A549 (cell line): ENCODE measurements around the gene TTN.

ENCODE experiments used
- CHD2 ChIP-seq: fragments of 150-350 bp; IDR thresholded peaks from 2 replicates; pipeline ENCODE4 v1.6.1; 2014; ENCODE audit warnings: low read length; ENCODE audit not compliant: partially characterized antibody
- CTCF ChIP-seq: fragments of >200 bp; sonication (Bioruptor Twin); formaldehyde crosslinking; IDR thresholded peaks from 3 replicates; pipeline ENCODE4 v1.5.1; 2016
- ESRRA ChIP-seq: fragments of 150-350 bp; IDR thresholded peaks from 2 replicates; pipeline ENCODE4 v1.6.1; 2014; ENCODE audit warnings: mild to moderate bottlenecking, low read length, borderline replicate concordance
- MAFK ChIP-seq: fragments of 450-650 bp; IDR thresholded peaks from 2 replicates; pipeline ENCODE4 v1.6.1; 2014; ENCODE audit not compliant: partially characterized antibody

GRCh38 chr2:178574789-178575188, 232.4 kb downstream of the TTN start:
- no peak for TF ChIP-seq CHD2
- TF ChIP-seq MAFK, result no peak
- TF ChIP-seq CTCF, result no peak
- no peak for TF ChIP-seq ESRRA
